SKM-1 treated with dmso at 0.1 percent for 144 hours (cell line): ENCODE data around the gene ITPRIP.

Experiments used
- DNase-seq: peaks from one replicate; lab custom pipeline; 2025; ENCODE audit not compliant: unreplicated experiment; lab: John Stamatoyannopoulos, UW

Gene ITPRIP, protein sequence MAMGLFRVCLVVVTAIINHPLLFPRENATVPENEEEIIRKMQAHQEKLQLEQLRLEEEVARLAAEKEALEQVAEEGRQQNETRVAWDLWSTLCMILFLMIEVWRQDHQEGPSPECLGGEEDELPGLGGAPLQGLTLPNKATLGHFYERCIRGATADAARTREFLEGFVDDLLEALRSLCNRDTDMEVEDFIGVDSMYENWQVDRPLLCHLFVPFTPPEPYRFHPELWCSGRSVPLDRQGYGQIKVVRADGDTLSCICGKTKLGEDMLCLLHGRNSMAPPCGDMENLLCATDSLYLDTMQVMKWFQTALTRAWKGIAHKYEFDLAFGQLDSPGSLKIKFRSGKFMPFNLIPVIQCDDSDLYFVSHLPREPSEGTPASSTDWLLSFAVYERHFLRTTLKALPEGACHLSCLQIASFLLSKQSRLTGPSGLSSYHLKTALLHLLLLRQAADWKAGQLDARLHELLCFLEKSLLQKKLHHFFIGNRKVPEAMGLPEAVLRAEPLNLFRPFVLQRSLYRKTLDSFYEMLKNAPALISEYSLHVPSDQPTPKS

DNA sequence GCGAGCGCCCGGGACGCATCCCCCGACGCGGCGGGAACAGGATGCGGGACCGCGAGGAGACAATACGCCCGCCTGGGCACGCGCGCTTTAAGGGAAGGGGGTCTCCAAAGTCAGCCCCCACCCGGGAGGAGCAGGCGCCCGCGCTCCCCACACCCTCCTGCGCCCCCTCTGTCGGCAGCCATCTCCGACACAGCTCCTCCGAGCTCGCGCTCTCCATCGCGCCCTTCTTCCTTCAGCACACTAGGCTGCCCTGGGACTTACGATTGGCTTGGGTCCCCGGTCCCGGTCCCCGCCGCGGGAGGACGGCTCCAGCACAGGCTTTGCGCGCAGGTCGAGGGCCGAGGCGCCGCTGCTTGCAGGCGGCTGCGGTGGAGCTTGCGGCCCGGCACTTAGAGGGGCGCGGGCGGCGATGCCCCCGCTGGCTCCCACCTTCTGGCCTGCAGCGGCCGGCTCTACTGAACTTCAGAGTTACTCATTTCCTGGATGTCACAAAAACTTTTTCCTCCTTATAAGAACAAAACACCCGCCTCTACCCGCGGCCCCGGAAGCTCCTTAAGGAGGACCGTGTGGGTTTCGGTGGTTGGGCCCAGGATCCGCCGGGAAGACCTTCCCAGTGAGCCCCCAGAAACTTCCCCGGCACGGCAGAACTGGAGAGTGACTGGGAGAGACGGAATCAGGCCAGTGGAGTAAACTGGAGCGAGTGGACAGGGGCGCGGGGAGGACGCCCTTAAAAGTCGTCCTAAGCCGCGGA, at the start of gene ITPRIP:
Gene ITPRIP, minus strand, starts transcription at position 481 of the 751 bp plus-strand sequence. CDS start 22,414 bp downstream, outside the sequence.
- DNase-seq = peak; percentile 84

DNA sequence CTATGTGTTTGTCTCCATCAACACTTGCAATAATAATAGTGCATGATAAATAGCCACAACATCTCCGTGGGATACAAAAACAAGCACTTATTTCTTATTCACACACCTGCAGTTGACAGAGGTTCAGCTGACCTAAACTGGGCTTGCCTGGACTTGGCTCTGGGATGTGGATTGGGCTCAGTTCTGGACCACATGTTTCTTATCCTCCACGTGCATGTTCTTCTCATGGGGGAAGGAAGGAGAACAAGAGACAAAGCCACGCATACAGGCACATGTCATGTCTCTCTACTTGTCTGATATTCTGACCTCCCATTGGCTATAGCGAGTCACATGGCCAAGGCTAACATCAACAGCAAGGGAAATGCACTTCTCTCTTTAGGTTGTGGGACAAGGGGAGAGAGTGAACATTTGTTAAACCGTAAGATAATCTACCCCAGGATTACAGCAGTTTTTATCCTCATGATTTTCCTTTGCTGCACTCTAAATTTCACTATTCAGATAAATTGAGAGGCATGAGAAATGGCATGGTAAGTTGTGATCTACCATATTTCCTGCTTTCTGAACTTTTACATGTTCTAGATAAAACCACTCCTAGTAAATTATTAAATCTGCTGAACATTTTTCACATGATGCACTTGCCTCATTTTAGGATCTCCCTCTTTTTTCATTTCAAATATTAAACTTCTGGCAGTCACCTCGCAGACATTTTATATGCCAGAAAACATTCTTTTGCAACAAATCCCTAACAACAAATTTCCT, 49.0 kb upstream of the ITPRIP start:
- no peak for DNase-seq

DNA sequence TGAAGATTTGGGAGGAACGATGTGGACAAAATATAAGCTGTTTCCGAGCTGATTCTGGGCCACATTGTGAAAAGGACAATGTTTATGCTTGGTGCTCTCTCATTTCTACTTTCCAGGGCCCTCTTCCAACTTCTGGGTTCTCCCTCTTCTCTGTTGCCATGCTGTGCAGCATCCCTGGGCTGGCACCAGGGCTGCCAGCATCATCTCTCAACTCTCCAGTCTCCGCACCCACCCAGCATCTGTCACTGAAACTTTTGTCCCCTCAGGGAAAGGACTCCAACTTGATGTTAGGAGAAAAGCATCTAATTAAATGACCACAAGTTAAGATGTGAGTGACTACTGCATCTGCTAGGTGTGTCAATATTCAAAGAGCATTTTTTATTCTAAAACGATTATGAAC, 42.1 kb upstream of the ITPRIP start:
- no peak for DNase-seq

DNA sequence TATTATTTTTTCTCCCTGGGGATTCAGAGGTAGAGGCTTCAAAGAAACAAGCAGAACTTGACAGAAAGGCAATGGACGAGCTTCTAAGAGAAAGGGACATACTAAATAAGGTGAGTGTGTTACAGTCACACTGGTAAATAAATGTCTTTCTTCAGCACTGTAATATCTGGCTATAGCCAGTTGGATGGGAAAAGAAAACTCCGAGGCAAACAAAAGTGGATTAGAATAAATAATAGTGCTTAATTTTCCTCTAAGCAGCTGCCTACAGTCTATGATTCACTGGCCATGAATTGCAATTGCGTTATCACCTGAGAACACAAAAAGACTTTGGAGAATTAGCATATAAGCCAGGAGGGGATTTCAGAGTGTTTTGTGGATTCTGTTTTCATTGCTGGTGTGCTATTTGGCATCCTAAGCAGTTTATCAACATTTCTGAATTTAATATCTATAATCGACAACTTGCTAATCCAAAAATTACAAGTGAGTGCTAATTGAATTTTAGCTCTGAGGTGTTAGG, 38.6 kb upstream of the ITPRIP start:
- no peak for DNase-seq

DNA sequence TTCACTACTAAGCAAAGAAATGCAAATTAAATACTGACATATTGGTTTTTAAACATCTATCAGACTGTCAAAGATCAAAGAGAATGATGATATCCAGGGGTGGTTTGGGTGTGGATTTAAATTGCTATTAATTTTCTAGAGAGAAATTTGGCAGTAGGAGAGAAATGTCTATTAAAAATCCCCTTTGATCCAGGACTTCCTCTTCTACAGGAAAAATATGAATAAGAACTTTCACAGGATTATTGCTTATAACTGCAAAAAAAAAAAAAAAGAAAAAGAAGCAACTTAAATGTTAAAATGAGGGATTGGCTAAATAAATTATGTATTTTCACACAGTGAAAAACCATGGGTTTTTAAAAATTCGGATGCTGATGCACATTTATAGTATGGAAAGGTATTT, 36.3 kb upstream of the ITPRIP start:
- DNase-seq = no peak

DNA sequence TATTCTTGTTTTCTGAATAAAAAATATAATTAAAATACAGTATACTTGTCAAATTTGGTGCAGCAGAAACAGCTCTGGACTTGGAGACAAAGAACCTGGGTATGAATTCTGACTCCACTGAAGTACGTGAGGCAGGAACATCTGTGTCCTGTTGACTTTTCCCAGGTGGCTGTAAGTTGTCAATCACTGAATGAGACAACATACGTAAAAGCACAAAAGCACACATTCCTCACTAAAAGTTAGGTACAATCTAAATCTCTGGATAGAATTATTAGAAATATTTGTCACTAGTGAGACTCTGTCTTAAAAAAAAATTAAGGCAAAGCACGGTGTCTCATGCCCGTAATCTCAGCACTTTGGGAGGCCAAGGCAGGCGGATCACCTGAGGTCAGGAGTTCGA, 33.5 kb upstream of the ITPRIP start:
- DNase-seq = no peak

DNA sequence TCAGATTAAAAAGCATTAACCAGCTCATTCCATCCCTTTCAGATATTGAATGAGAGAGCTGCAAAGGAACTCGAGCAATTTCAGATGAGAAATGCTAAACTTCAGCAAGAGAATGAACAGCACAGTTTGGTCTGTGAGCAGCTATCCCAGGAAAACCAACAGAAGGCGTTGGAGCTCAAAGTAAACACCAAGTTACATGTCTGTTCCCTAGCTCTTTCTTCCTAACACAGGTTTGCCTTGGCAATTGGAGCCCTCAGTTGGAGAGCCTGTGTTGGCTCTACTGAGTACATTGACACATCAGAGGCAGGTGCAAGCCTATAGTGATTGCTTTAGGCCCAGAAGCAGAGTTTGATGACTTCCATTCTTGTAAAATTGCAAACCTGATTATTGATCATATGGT, 30.1 kb upstream of the ITPRIP start:
- DNase-seq = no peak

DNA sequence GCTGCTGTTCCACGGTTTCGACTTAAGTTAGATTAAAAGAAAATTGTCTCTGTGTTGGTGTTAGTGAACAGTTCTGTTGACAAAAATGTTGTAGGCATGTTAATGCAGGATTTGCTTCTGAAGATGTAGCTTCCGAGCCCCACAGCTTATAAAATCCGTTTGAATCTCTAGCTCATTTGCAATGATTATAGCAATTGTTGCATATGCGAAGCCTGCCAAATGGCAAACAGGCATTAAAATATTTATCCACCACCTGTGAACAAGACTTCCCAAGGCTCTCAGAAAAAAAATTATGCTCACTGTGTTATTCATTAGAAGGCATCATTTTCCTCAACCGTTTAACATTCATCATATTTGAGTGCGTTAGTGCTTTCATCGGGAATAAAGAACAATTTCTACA, 29.6 kb upstream of the ITPRIP start:
- no peak for DNase-seq

DNA sequence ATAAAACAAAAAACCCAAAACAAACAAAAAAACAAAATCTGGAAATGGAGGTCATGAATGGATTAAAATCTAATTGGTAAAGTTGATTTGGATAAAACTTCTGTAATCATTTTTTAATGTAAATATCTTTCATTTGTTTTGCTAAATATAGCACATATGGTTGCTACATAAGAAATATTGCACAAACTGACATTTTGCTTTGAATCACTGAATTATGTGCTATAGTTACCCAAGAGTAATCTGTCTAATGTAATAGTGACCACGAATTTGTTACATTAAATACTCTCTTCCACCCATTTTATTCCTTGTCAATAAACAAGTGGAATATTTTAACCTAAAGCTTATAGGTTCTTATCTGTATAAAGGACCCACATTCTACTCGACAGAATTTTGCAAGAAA, 21.5 kb upstream of the ITPRIP start:
- no peak for DNase-seq

DNA sequence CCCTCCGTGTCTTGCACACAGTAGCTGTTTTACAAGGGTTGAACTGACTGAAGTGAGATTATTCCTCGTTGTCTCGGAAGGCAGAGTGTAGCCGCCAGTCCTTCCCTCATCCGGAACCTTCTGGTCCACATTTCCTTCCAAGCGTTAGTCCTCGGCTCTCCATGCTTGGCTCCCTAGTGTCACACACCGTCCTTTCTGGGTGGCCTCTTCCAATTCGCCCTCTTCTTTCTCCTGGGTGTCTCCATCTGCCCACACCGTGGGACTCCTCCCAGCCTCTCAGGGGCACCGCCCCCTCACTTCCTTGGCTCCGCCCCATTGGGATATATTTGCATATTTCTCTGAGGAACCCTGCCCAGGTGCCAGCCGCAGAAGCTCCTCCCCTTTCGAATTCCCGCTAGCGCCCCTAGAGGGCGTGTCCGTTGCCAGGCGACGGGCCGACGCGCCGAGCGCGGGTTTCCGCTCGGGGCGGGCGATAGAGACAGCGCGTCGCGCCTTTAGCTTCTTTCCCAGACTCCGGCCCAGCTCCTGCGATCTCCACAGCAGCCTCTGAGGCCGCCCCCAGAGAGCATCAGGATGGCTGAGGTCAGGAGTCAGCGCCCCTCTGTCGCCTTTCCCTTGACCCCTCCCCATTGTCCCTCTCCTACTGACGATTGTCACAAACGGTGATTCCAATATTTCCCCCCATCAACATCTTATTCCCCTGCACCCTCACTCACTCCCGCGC, 15.2 kb upstream of the ITPRIP start, which contains the start of gene CFAP58:
Gene CFAP58, plus strand, starts transcription at position 509 of the 724 bp plus-strand sequence. Its CDS starts 65 bp downstream, at position 574.
- DNase-seq = peak; percentile 50

DNA sequence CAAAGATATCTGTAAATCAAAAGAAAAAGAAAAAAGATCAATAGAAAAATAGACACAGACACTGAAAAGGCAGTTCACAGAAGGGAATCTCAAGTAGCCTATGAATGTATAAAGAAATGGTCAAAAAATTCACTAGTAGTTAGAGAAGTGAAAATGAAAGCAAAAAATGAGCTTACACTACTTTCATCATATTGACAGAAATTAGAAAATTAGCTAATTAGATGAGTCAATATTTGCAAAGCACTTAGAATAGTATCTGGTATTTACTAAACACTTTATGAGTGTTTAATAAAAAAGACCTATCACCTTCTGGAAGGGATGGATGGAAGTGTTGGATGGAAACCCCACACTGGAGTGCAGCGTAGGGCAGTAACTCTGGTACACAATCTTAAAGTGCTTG, 13.7 kb upstream of the ITPRIP start:
- no peak for DNase-seq

DNA sequence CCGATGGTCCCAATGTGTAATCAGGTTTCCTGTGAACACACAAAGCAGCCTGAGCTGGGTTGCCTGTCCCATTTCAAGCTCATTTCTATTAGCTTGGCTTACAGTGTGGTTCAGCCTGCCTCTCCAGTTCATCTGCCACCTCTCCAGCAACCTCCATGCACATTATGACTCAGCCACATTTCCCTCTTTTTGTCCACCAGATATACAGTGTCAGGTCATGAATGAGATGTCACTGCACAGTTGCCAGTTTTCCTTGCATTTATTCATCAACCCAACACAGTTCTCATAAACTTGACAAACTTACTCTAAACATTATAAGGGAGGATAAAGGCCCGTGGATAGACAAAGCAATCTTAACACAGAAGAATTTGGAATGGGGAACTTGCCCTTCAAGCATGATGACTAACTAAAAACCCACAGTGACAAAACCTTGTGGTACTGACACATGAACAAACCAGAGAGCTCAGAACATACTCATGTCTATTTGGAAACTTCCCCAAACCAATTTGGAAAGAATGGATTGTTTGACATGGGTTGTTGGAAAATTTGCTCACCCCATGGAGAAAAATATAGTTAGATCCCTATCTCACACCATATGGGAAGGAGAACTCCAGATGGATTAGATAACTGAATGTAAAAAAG, 12.9 kb upstream of the ITPRIP start:
- DNase-seq = peak; percentile 92

DNA sequence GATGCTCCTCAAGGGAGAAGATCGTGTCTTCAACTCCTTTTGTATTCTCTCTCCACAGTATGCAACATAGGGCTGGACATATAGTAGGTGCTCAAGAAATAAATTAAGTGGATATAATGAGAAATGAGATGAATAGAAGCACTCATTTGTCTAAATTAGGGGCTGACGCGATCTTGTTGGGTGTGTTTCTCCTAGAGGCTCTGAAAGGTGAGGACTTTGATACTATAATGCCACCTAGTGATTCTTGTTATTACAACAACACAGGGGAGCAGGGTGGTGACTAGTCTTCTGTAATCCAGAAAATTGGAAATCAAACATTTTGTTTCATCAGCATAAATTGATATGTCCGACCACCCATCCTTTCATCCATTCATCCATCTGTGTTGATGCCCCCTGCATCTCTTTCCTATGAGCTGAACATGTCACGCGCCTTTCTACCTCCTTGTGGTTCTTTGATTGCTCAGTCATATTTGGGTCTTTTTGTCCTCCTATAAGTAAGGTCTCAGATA, 11.9 kb upstream of the ITPRIP start:
- peak; percentile 56 for DNase-seq

DNA sequence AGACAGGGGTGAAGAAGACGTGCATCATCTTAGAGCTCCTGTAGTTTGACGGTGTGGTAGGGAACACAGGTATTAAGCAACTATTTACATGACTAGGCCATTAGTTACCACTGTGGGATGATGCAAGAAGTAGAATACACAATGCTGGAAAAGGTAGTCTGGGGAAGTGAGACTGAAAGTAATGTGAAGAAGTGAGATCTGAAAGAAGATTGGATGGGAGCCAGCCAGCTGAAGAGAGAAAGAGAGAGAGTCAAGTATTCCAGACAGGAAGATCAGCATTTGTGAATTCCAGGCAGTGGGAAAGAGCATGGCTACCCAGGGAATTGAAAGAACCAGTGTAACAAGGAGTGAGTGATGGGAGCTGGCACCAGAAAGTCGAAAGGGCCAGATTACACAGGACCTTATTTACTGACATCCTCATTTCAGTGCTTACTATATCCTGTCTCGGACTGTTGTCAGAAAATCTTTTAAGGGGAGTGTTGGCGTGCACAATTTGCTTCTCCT, 11.4 kb upstream of the ITPRIP start:
- DNase-seq = peak; percentile 95

DNA sequence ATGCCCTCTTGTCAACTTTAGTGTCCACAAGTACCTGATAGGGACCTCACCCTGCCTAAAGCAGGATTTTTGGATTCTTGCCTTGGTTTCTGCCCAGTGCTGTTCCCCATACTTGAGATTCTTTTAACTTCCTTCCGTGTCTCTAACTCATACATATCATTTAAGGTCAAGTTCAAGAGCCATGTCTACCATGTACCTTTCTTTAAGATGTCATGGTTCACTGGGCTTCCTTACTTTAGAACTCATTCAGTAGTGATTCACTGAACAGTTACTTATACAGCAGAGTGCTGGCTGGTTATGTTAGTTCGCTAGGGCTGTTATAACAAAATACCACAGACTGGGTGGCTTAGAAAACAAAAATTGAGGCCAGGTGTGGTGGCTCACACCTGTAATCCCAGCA, 10.3 kb upstream of the ITPRIP start:
- DNase-seq = no peak

DNA sequence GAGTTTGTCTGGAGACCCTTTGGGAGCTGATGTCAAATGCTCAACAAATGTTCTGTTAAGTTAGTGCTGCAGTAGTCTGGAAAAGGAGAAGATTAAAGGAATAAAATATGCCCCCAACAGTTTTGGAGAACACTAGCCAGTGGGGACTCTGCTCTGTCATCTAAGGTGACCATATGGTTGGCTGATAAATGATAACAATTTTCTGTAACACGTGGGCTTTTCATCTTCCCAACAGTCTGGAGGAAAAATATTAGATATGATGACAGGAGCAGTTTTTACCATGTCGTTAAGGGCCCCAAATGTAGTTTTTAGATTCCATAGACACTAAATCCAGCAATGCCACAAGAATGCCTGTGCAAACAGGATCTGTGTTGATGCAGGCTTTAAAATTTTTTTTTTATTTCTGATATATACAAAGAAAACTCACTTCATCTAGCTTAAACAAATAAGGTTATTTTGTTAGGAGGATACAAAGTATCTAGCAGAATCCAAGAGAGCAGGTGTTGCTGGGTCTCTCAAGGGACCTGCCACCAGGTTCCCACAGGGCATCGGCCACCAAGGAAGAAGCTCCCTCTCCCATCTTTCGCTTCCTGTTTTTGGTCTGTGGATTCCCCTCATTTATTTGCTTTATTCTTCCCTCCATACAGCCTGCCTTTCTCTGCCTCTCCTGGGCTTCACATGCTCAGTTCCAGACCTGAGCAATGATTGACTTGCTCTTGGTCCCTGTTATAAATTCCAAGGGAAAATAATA, 9.2 kb upstream of the ITPRIP start:
- no peak for DNase-seq

DNA sequence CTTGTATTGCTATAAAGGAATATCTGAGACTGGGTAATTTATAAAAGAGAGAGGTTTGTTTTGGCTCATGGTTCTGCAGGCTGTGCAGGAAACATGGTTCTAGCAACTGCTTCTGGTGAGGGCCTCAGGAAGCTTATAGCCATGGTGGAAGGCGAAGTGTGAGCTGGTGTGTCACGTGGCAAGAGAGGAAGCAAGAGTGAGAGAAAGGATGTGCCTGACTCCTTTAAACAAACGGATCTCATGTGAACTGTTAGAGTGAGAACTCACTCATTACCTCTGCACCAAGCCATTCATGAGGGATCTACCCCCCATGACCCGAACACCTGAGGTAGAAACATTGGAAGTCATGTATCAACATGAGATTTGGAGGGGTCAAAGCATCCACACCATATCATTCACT, 7.7 kb upstream of the ITPRIP start:
- no peak for DNase-seq

DNA sequence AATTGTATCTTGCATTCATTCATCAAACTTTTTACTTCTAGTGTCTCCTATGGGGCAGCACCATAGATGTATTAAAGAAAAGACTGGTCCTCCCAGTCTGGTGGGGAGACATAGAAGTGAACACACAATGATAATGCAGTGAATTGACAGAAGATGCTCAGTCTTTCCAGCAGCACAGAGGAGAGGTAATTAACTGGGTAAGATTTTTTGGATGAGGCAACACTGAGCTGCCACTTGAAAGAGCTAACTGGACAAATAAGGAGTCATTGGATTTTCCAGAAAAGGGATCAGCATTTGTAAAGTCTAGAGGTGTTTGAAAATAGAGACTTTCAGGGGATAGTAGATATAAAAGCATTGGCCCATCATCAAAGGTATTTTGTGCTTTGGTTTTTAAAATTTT, 7.2 kb upstream of the ITPRIP start:
- no peak for DNase-seq

DNA sequence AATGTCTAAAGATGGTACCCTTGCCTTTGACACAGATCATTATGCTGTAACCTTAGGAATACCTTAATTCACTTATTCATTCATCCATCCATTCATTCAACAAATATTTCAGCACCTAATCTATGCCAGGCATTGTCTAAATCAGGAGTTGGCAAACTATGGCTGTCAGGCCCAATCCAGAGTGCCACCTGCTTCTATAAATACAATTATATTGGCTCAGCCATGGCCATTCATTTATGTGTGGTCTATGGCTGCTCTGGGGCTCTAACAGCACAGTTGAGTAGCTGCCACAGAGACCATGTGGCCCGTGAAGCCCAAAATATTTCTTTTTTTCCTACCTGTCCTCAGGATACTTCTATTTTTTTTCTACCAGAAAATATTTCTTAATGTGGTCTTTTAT, 6.0 kb upstream of the ITPRIP start:
- DNase-seq = no peak
